ENCODE results near the gene VDAC1.
A peak's percentile ranks its signal among the peaks of the same experiment; 100 is the strongest.

VDAC1 gene

GRCh38 chr5:133926489-133927299 is 78.1 kb downstream of the VDAC1 start:
- Histone ChIP-seq H3K4me3 (ENCODE audit: low read depth, low read length) (no peak overlapping the region), H3K4me1 (peaks cover 40% of the 10 kb centered on the region), H3K27me3 (no peaks in the 10 kb centered on the region), H3K9me3 (no peaks in the 10 kb centered on the region), H3K36me3 (no peaks in the 10 kb centered on the region)
- TF ChIP-seq CTCF (IDR thresholded peaks at IDR 0.05; ENCODE audit: low read depth, low read length), result no peak
- peak; percentile 71 for DNase-seq

- H3K36me3 ChIP-seq, result no peaks in the 10 kb centered on the region
- no peaks in the 10 kb centered on the region for H3K9me3 ChIP-seq
- no peak overlapping the region for H3K4me3 ChIP-seq (ENCODE audit: low read depth, low read length)
- TF ChIP-seq CTCF (IDR thresholded peaks at IDR 0.05; ENCODE audit: low read depth, low read length), result no peak
- DNase-seq, result no peak
- no peaks in the 10 kb centered on the region for H3K27me3 ChIP-seq
- H3K4me1 ChIP-seq, result peaks cover 41% of the 10 kb centered on the region
These were observed 78.8 kb downstream of the VDAC1 start for GRCh38 chr5:133925866-133926488.

DNA sequence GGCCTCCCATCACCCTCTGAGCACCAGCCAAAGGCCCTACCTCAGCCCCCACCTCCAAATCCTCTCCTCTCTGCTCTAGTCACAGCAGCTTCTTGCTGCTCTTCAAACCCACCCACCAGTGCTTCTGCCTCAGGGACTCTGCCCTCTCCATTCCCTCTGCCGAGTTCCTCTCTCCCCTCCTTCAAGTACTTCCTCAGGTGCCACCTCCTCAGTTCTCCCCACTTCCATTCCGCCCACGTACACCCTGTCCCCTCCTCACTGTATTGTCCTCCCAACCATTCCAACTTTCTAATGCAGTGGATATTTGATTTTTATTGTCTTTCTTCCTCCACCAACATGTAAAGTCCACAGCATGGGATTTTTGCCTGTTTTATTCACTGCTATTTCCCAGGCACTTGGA is 79.5 kb downstream of the VDAC1 start:
- H3K27me3 ChIP-seq, result no peaks in the 10 kb centered on the region
- no peaks in the 10 kb centered on the region for H3K36me3 ChIP-seq
- H3K4me1 ChIP-seq, result peaks cover 41% of the 10 kb centered on the region
- no peak for TF ChIP-seq CTCF (IDR thresholded peaks at IDR 0.05; ENCODE audit: low read depth, low read length)
- H3K9me3 ChIP-seq, result no peaks in the 10 kb centered on the region
- H3K4me3 ChIP-seq (ENCODE audit: low read depth, low read length), result no peak overlapping the region
- no peak for DNase-seq

DNA sequence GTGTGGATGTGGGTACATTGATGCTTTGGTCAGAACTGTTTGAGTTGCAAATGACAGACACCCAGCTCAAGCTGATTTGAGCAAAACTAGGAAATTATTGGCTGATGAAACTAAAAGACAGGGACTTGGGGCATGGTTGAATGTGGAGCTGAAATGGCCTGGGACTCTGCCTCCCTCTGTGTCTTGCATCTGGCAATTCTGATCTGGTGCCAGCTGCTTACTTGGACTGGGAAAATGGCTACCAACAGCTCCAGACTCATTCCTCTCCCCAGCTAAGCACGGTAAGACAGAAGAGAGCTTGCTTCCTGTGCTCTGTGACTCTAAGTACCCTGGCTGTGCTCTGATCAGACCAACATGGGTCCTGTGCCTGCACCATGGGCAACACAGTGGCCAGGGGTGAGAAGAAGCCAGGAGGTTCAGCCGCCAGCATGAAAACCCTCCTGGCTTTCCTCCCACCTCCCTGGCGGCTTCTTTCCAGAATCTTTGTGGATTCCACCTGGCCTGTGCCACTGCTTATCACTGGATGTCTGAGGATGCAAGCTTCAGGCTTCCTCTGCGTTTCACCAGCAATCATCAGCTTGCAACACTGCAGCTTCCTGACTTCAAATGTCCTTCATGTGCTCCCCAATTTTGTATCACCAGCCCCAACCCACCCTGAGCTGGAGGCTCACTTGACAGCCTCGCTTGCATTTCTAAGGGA is 80.4 kb downstream of the VDAC1 start:
- H3K27me3 ChIP-seq, result no peaks in the 10 kb centered on the region
- peak; percentile 62 for DNase-seq
- TF ChIP-seq CTCF (IDR thresholded peaks at IDR 0.05; ENCODE audit: low read depth, low read length), result 0 out of 2 replicates have a peak, but pooled peaks have one; percentile 6
- no peak overlapping the region for H3K4me3 ChIP-seq (ENCODE audit: low read depth, low read length)
- H3K9me3 ChIP-seq, result no peaks in the 10 kb centered on the region
- H3K36me3 ChIP-seq, result no peaks in the 10 kb centered on the region
- H3K4me1 ChIP-seq, result peaks cover 41% of the 10 kb centered on the region

GRCh38 chr5:133921979-133922378 is 82.8 kb downstream of the VDAC1 start:
- H3K9me3 ChIP-seq, result no peaks in the 10 kb centered on the region
- no peaks in the 10 kb centered on the region for H3K36me3 ChIP-seq
- H3K4me3 ChIP-seq (ENCODE audit: low read depth, low read length), result no peak overlapping the region
- DNase-seq, result peak; percentile 65
- H3K4me1 ChIP-seq, result peaks cover 56% of the 10 kb centered on the region
- H3K27me3 ChIP-seq, result no peaks in the 10 kb centered on the region
- TF ChIP-seq CTCF (IDR thresholded peaks at IDR 0.05; ENCODE audit: low read depth, low read length), result no peak
